ENCODE measurements around the gene TTC28. TPM values are rescaled to one million over a fixed set of nuclear protein-coding genes. Genes with fewer than 3 reads are reported as not detected.

The TTC28 gene
- total and polyA plus RNA-seq, 8 donors: 2.2 to 18.6 (median 11.5) TPM

- Histone ChIP-seq H3K4me3 (peak overlapping the region in 3 of 4 donors; percentile 18 to 63 (median 52)), H3K36me3 (no peaks in the 10 kb centered on the region), H3K4me1 (peaks cover 21 to 22% (median 21%) of the 10 kb centered on the region in 3 donors), H3K9me3 (no peaks in the 10 kb centered on the region), H3K27ac (peak overlapping the region; percentile 59 to 76 (median 65)), H3K27me3 (no peaks in the 10 kb centered on the region)
- intact Hi-C loops (cut with DNase I): no loop called here
- peak in 3 of 6 donors; percentile 11 to 31 (median 23) for DNase-seq
- TF ChIP-seq, protein P1, sequence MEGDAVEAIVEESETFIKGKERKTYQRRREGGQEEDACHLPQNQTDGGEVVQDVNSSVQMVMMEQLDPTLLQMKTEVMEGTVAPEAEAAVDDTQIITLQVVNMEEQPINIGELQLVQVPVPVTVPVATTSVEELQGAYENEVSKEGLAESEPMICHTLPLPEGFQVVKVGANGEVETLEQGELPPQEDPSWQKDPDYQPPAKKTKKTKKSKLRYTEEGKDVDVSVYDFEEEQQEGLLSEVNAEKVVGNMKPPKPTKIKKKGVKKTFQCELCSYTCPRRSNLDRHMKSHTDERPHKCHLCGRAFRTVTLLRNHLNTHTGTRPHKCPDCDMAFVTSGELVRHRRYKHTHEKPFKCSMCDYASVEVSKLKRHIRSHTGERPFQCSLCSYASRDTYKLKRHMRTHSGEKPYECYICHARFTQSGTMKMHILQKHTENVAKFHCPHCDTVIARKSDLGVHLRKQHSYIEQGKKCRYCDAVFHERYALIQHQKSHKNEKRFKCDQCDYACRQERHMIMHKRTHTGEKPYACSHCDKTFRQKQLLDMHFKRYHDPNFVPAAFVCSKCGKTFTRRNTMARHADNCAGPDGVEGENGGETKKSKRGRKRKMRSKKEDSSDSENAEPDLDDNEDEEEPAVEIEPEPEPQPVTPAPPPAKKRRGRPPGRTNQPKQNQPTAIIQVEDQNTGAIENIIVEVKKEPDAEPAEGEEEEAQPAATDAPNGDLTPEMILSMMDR (IDR thresholded peaks at IDR 0.05): no peak
- WGBS, 2 donors: 3 to 4% methylated on average over 16 of the region's 16 CpGs
- no peak for FAIRE-seq
- ATAC-seq: peak; percentile 23 to 45 (median 34)
These were observed 237.8 kb downstream of the TTC28 start for GRCh38 chr22:28441720-28442263.

GRCh38 chr22:28440592-28441390 is 238.8 kb downstream of the TTC28 start:
- H3K36me3 ChIP-seq: no peaks in the 10 kb centered on the region
- H3K27ac ChIP-seq: peak overlapping the region in 1 of 4 donors; percentile 21
- no peaks in the 10 kb centered on the region for H3K9me3 ChIP-seq
- H3K4me3 ChIP-seq: peak overlapping the region in 1 of 4 donors; percentile 52
- FAIRE-seq (no peak), DNase-seq (peak in 1 of 6 donors; percentile 19), ATAC-seq (peak in 2 of 4 donors; percentile 16 to 19)
- H3K27me3 ChIP-seq: no peaks in the 10 kb centered on the region
- H3K4me1 ChIP-seq: peaks cover 21 to 23% (median 22%) of the 10 kb centered on the region in 3 donors
- 51 to 54% methylated on average over 4 of the region's 4 CpGs for WGBS, 2 donors
- TF ChIP-seq, protein P1 (IDR thresholded peaks at IDR 0.05): no peak
- intact Hi-C loops (cut with DNase I): no loop called here

DNA sequence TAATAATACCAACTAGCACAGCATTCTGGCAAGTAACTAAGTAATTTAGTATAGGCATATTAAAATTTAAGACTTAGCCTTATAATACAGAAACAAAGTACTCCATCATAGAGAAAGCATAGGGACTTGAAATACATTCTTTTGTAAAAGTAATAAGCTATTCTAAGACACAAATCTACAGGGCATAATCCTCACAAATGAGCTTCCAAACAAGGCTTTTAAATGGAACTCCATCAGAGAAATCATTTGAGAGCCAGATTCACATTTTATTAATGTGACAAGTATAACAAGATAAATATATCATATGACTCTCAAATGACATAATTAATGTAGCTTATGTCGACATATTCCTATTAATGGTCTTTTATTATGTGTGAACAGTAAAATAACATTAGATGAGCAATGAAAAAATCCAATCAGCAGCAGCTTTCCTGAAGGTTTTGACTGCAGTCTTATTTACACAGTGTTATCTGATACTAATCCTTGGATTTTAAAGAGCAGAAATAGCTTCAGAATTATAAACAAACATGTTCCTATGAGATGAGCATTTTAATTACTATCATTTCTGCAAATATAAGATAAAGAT is 241.4 kb downstream of the TTC28 start:
- DNase-seq (no peak), FAIRE-seq (peak; percentile 41), ATAC-seq (no peak)
- H3K27ac ChIP-seq: no peak overlapping the region
- no peaks in the 10 kb centered on the region for H3K9me3 ChIP-seq
- H3K27me3 ChIP-seq: no peaks in the 10 kb centered on the region
- no peaks in the 10 kb centered on the region for H3K36me3 ChIP-seq
- intact Hi-C loops (cut with DNase I): no loop called here
- 9 to 12% methylated on average over 1 of the region's 1 CpG for WGBS, 2 donors
- H3K4me1 ChIP-seq: peaks cover 22 to 30% (median 25%) of the 10 kb centered on the region in 3 donors
- TF ChIP-seq, protein P1 (IDR thresholded peaks at IDR 0.05): no peak
- H3K4me3 ChIP-seq: no peak overlapping the region

DNA sequence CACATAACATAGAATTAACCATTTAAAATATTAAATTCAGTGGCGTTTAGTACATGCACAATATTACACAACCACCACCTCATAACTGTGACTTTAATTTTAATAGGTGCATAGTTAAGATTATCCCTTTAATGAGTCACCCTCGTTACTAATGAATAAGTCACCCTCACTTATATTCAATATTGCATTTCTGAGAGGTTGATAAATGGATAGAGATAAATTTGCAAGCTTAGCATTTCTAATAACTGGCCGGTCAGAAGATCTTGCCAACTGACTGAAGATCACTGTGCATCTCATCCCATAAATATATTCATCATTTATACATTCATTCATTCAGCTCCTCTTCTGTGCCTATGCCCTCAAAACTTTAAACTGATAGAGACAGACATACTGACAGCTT is 243.7 kb downstream of the TTC28 start:
- 79 to 86% methylated on average over 3 of the region's 3 CpGs for WGBS, 2 donors
- Histone ChIP-seq H3K4me3 (no peak overlapping the region), H3K36me3 (no peaks in the 10 kb centered on the region), H3K27me3 (no peaks in the 10 kb centered on the region), H3K27ac (no peak overlapping the region), H3K9me3 (no peaks in the 10 kb centered on the region), H3K4me1 (peaks cover 15 to 26% (median 16%) of the 10 kb centered on the region in 3 donors)
- TF ChIP-seq, protein P1 (IDR thresholded peaks at IDR 0.05): no peak
- FAIRE-seq: no peak
- intact Hi-C loops (cut with DNase I): no loop called here
- no peak for DNase-seq
- ATAC-seq: no peak
